NCI-H748 treated with DMSO at 0.1 percent for 48 hours (cell line): ENCODE results near the gene ANKRD22.
"Not testable (repeated sequence)": the region's sequence is repeated elsewhere in the genome, so short reads cannot be mapped to it uniquely, and the experiment has no call there.

Experiments
- DNase-seq: peaks from one replicate; lab custom pipeline; 2025; lab: John Stamatoyannopoulos, UW

ANKRD22 gene

GRCh38 chr10:88877298-88877697, 25.7 kb upstream of the ANKRD22 start:
- no peak for DNase-seq

GRCh38 chr10:88875081-88875480, 23.4 kb upstream of the ANKRD22 start:
- DNase-seq, result no peak

GRCh38 chr10:88874281-88874680, 22.6 kb upstream of the ANKRD22 start:
- no peak for DNase-seq

- DNase-seq, result no peak
These were observed 22.1 kb upstream of the ANKRD22 start for GRCh38 chr10:88873757-88874156.

GRCh38 chr10:88870089-88870488, 18.4 kb upstream of the ANKRD22 start:
- DNase-seq, result no peak

- DNase-seq, result no peak
These were observed 14.8 kb upstream of the ANKRD22 start for GRCh38 chr10:88866454-88866853.

GRCh38 chr10:88865281-88865876, 13.7 kb upstream of the ANKRD22 start:
- DNase-seq, result no peak

GRCh38 chr10:88861036-88861435, 9.4 kb upstream of the ANKRD22 start:
- no peak for DNase-seq

- DNase-seq, result no peak
These were observed 6.8 kb upstream of the ANKRD22 start for GRCh38 chr10:88858491-88858890.

GRCh38 chr10:88857831-88858230, 6.2 kb upstream of the ANKRD22 start:
- no peak for DNase-seq

- DNase-seq, result no peak
These were observed 3.0 kb upstream of the ANKRD22 start for GRCh38 chr10:88854684-88855083.

GRCh38 chr10:88853155-88853881, 1.7 kb upstream of the ANKRD22 start:
- DNase-seq, result no peak

GRCh38 chr10:88852327-88852726, 683 bp upstream of the ANKRD22 start:
- no peak for DNase-seq

- no peak for DNase-seq
These were observed 932 bp downstream of the ANKRD22 start for GRCh38 chr10:88850712-88851111.

- DNase-seq, result no peak
These were observed 2.4 kb downstream of the ANKRD22 start for GRCh38 chr10:88849234-88849633.

- no peak for DNase-seq
These were observed 3.1 kb downstream of the ANKRD22 start for GRCh38 chr10:88848499-88848898.

- DNase-seq, result no peak
These were observed 8.5 kb downstream of the ANKRD22 start for GRCh38 chr10:88843171-88843570.

- no peak for DNase-seq
These were observed 10.1 kb downstream of the ANKRD22 start for GRCh38 chr10:88841316-88842111.

GRCh38 chr10:88840881-88841280, 10.8 kb downstream of the ANKRD22 start:
- DNase-seq, result no peak

GRCh38 chr10:88840104-88840503, 11.5 kb downstream of the ANKRD22 start:
- DNase-seq, result no peak

- no peak for DNase-seq
These were observed 12.8 kb downstream of the ANKRD22 start for GRCh38 chr10:88838766-88839350.

GRCh38 chr10:88837632-88838031, 14.0 kb downstream of the ANKRD22 start:
- DNase-seq, result not testable (repeated sequence)

GRCh38 chr10:88835910-88836221, 15.8 kb downstream of the ANKRD22 start:
- no peak for DNase-seq
